G401 (cell line): ENCODE data around the gene MIPOL1. TPM values are rescaled to one million over a fixed set of nuclear protein-coding genes. Genes with fewer than 3 reads are reported as not detected.
"Not testable (repeated sequence)": the region's sequence is repeated elsewhere in the genome, so short reads cannot be mapped to it uniquely, and the experiment has no call there.

Source experiments
- DNase-seq: peaks from one replicate; pipeline ENCODE4 v3.0.0-alpha.2; 2015; ENCODE audit warnings: low spot score
- in situ Hi-C: cut with HindIII; loops from 2 replicates; pipeline ENCODE4 v1.10.0; 2016; ENCODE audit warnings: low sequenced_read_pairs, mixed read lengths
- total RNA-seq: library from RNA; depleted of rRNA; stranded (reverse); fragments of >200 nt; shearing (Covaris generic); gene quantifications from 2 replicates; pipeline ENCODE4 v1.2.3, GENCODE V29; 2014

Gene MIPOL1
- total RNA-seq, 1 experiment from 2014 or later, result 13.2 TPM

- DNase-seq, result no peak
- in situ Hi-C loops, result no loop called here
These were observed 220.1 kb downstream of the MIPOL1 start for GRCh38 chr14:37417833-37418232.

GRCh38 chr14:37420622-37421021 lies 222.9 kb downstream of the MIPOL1 start:
- in situ Hi-C loops, result no loop called here
- no peak for DNase-seq

GRCh38 chr14:37422319-37422718 lies 224.6 kb downstream of the MIPOL1 start:
- no peak for DNase-seq
- in situ Hi-C loops, result no loop called here

DNA sequence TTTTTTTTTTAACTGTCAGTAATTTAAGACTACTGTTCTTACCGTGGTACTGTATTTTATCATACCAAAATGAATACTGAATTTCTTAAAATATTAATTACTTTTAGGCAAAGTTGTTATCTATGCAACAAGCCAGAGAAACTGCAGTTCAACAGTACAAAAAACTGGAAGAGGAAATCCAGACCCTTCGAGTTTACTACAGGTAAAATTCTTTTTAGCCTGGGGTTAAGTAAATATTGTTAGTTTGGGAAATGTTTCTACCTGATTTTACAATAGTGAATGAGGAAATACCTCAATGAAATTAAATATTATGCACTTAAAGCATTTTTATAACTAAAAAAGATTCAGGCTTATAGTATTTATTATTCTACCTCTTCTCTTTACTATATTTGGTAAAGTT lies 225.0 kb downstream of the MIPOL1 start:
- no peak for DNase-seq
- in situ Hi-C loops, result no loop called here

DNA sequence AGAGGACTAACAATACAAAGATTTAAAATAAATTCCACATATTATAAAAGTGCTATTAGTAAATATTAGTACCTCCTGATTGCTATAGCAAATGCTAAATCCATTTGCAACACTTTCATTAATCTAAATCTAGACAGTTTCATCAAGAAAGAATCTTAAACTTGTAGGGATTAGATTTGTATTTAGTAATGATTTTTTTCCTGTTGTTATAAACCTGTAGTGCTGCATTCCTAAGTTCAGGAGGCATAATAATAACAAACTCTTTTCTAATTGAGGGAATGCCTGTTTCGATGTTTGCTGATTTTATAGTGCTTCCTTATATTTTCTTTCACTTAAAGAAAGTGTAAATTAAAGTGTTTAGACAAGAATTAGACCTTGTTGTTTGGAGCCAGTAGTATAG lies 231.2 kb downstream of the MIPOL1 start:
- DNase-seq, result no peak
- in situ Hi-C loops, result no loop called here

- DNase-seq, result no peak
- in situ Hi-C loops, result no loop called here
These were observed 231.9 kb downstream of the MIPOL1 start for GRCh38 chr14:37429618-37430017.

DNA sequence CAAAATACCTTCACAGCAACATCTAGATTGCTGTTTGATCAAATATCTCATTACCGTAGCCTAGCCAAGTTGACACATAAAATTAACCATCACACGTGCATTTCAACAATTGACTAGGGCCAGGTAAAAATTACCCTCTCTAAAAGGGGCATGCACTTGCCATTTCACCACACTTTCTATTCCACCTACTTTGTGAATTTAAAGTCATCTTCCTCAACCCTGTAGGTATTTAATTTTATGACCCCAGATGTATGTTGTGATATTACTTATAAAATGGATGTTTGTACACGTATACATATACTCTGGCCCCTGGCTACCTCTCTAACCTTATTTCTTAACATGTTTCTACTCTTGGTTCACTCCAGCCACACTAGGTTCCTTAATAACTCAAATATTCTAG lies 237.1 kb downstream of the MIPOL1 start:
- DNase-seq, result no peak
- in situ Hi-C loops, result no loop called here

- no peak for DNase-seq
- in situ Hi-C loops, result no loop called here
These were observed 238.8 kb downstream of the MIPOL1 start for GRCh38 chr14:37436519-37436918.

GRCh38 chr14:37437490-37437889 lies 239.8 kb downstream of the MIPOL1 start:
- in situ Hi-C loops, result no loop called here
- DNase-seq, result peak; percentile 3

DNA sequence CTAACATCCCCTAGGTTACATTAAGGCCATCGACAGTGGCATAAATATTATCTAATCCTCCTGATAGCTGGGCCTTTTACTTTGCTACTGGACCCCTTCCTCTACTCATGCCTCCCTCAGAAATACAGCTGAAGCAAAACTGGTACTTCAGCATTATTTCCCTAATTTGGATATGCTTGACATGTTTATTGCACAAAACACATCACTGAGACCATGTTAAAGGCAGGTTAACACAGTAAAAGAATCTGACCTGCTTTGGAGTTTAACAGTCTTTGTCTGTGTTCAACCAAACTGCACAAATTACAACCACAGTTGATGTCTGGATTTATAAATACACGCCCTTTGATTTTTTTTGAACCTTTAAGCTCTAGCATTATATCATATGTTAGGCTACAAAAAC lies 240.7 kb downstream of the MIPOL1 start:
- in situ Hi-C loops, result no loop called here
- no peak for DNase-seq

GRCh38 chr14:37443461-37443860 lies 245.7 kb downstream of the MIPOL1 start:
- DNase-seq, result no peak
- in situ Hi-C loops, result no loop called here

- in situ Hi-C loops, result no loop called here
- no peak for DNase-seq
These were observed 250.2 kb downstream of the MIPOL1 start for GRCh38 chr14:37447883-37448391.

GRCh38 chr14:37452323-37452722 lies 254.6 kb downstream of the MIPOL1 start:
- no peak for DNase-seq
- in situ Hi-C loops, result no loop called here

- no peak for DNase-seq
- in situ Hi-C loops, result no loop called here
These were observed 256.2 kb downstream of the MIPOL1 start for GRCh38 chr14:37453985-37454384.

DNA sequence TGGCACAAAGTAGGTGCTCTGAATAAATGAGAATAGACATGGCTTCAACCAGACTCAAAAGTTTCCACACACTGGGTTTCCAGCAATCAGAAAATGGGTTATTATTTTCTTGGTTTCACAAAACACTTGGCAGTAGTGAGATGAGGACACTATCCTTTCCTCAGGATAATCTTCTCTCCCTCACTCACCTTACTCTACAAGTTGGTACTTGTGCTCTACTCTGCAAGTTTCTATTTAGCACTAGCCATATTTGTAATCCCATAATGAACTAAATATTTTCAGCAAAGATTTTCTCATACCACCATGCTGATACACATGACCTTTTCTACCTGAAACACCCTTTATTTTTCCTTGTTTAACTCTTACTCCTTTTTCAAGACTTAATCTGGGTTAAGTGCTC lies 259.6 kb downstream of the MIPOL1 start:
- in situ Hi-C loops, result no loop called here
- no peak for DNase-seq

GRCh38 chr14:37462426-37462825 lies 264.7 kb downstream of the MIPOL1 start:
- DNase-seq, in situ Hi-C loops: not testable (repeated sequence)

- in situ Hi-C loops, result no loop called here
- DNase-seq, result no peak
These were observed 266.6 kb downstream of the MIPOL1 start for GRCh38 chr14:37464192-37464858.

DNA sequence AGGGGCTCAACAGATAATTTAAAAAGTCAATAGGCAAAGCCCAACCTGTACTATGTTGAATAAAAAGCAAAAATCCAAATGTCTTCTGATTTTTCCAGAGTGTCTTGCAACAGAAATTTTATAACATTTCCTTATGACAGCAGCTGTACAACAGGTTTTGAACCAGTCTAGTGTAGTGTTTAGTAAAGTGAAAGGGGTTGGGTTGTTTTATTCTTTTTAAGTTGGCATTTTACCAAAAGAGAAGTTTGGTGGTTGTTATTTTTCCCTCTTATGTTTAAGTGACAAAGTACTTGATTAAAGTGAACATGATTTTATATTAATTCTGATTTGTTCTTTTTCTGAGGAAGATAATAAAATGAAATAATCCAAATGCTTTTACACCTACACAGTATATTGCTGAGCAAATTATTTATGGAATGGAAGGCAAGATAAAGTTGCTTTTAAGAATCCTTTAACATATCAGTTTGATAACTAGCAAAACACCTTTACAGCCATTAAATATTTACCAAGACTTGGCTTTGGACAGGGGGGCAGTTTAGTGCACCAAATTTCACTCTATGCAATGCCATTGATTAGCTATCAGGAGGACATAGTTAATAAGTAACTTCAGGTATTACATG lies 268.4 kb downstream of the MIPOL1 start:
- no peak for DNase-seq
- in situ Hi-C loops, result no loop called here

GRCh38 chr14:37466623-37467088 lies 268.9 kb downstream of the MIPOL1 start:
- no peak for DNase-seq
- in situ Hi-C loops, result no loop called here

DNA sequence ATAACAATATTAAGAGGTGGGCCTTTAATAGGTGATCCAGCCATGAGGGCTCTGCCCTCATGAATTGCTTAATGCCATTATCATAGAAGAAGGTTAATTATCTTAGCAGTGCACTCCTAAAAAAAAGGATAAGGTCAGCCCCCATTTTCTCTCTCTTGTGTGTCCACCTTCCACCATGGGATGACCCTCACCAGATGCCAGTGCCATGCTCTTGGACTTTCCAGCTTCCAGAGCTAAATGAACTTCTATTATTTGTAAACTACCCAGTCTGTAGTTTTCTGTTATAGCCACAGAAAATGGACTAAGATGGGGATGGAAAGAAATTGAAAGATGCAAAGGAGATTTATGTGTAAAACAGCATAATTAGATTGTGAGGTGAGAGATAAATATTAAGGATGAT lies 271.9 kb downstream of the MIPOL1 start:
- in situ Hi-C loops, result no loop called here

DNA sequence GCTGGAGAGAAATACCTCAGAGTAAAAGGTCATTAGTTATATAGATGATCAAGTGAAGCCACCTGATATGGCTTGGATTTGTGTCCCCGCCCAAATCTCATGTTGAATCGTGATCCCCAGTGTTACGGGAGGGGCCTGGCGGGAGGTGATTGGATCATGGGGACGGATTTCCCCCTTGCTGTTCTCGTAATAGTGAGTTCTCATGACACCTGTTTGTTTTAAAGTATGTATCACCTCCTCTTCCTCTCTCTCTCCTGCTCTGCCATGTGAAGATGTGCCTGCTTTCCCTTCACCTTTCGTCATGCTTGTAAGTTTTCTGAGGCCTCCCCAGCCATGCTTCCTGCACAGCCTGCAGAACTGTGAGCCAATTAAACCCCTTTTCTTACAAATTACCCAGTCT lies 272.5 kb downstream of the MIPOL1 start:
- DNase-seq, result no peak
- in situ Hi-C loops, result no loop called here

More for the DNA sequence above, 271.9 kb downstream of the MIPOL1 start:
- no peak for DNase-seq
